NCI-H226 (cell line): Measurements from ENCODE around the gene PERCC1.
"Not testable (repeated sequence)": the region's sequence is repeated elsewhere in the genome, so short reads cannot be mapped to it uniquely, and the experiment has no call there.

Experiments used
- DNase-seq: peaks from one replicate; pipeline ENCODE4 v3.0.0-alpha.2; 2015

Gene PERCC1

GRCh38 chr16:1435921-1436697 lies 5.2 kb downstream of the PERCC1 start:
- no peak for DNase-seq

DNA sequence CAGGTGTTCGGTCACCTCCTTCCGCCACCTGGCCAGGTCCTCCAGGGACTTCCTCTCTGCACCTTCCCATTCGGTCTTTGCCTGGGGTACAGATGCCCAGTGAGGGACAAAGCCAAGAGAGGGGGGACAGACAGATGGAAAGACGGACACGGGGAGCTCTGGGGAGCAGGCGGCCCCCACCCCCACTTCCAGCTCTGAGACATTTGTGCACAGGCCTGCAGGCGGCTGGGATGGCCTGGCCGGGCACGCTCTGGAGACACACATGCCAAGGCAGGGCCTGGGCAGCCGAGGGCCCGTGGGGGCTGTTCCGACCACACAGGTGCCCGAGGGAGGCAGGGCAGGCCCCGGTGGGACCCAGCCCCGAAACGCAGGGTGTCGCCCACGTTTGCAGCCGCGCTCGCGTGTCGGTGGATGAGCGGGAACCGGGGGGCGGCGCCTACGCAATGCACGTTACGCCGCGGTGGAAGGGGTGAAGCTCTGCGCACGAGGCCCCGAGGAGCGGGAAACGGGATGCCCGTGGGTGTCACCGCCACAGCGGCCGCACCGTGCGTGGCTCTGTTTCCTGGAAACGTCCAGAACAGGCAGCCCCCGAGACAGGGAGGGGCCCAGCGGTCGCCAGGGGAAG lies 6.0 kb downstream of the PERCC1 start:
- DNase-seq = no peak

DNA sequence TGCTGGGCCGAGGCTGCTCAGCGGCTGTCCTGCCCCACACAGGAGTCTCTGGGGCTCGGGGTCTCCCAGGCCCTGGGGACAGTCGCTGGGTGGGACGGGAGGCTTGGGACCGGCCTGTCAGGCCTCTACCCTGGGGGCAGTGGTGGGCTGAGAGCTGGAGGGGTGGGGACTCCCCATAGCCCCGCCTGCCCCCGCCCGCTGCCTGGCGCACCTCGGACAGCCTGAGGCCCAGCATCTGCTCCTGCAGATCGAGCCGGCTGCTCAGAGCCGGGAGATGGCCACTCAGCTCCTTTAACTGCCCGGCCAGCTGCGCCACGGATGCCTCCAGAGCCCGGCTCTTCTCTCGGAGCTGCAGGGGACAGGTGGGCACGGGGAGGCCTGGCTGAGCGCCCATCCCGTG lies 6.7 kb downstream of the PERCC1 start:
- no peak for DNase-seq

DNA sequence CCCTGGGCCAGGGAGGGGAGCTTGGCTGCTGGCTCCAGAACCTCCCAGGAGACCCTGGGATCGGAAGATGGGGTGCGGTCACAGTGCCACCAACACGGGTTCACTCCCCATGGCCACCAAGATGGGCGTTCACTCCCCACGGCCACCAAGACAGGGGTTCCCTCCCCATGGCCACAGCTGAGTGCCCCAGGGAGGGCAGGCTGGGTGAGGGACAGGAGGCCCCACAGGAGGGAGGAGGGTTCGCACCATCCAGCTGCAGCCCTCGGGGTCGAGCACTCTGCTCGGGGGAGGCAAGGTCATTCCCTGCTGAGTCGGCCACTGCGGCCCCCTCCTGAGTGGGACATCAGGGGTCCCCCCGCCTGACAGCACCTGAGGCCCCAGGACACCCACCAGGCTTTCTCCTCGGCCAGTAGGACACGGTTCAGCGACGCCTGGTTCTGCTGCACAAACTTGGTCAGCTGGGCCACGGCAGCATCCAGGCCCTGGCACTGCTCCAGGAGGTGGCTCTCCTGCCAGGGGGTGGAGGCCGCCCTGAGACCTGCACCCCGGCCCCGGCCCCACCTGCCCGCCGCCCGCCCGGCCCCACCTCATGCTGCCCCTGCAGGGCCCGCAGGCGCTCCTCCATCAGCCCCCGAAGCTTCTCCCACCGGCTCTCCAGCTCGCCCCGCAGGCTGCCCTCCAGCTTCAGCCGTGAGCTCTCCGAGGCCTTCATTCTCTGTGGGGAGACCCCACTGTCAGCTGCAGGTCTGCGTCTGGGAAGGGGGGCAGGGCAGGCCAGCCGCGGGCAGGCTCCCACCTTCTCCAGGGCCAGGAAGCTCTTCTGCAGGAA lies 7.6 kb downstream of the PERCC1 start:
- DNase-seq = no peak

GRCh38 chr16:1439058-1439698 lies 8.3 kb downstream of the PERCC1 start:
- no peak for DNase-seq

GRCh38 chr16:1439699-1440074 lies 8.8 kb downstream of the PERCC1 start:
- DNase-seq = not testable (repeated sequence)

- no peak for DNase-seq
Observed at GRCh38 chr16:1441391-1441829, 10.5 kb downstream of the PERCC1 start.

DNA sequence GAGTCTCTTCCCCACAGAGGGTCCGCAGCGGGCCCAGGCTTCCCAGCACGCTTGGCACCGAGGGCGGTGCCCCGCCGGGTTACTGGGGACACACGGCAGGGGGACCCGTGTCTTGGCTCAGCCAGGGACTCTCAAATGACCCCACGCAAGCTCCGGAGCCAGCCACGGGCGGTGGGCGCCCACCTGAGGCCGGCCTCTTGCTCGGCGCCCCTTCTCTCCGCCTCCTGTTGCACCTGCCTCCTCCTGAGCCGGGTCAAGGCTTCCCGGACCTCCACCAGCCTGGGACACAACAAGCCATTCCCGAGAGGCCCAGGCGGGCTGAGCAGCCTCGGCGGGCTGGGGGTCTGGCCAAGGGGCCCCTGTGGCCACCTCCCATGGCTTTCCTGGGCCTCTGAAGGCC lies 11.8 kb downstream of the PERCC1 start:
- DNase-seq = no peak

GRCh38 chr16:1443403-1443973 lies 12.6 kb downstream of the PERCC1 start:
- no peak for DNase-seq

DNA sequence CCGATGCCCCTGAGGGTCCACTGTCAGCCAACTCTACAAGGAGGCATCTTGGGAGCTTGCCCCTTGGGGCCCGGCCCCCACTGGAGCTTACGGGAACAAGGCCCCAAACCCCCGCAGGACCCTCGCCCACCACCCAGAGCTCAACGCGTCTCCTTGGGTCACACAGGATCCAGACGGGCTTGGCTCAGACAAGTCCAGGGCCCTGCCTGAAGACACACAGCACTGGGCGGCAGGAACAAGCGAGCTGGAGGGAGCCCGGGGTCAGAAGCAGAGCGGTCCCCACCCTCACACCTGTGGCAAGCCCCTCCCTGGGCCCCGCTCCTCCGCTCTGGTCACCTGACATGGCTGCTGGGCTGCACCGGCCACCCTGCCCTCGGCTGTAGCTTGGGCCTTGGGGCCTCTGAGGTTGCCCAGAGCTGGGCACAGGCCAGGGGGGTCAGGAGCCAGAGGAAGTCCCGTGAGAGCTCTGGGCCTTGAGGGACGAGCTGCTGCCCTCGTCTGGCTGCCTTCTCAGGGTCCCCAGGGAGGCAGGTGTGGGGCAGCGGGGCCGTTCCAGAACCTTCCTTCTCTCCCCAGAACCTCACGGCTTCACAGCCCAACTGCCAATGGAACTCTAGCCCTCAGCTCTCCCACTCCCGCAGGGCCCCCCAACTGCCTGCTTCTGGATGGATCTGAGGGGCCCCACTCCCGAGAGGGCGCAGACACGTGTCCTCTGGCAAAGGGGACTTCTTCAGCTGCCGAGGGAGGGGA lies 13.3 kb downstream of the PERCC1 start, which contains the start of gene CCDC154:
TSS of gene CCDC154 (minus strand) at position 577 of the 750 bp plus-strand sequence. CDS start at position 343, 234 bp downstream.
- no peak for DNase-seq

DNA sequence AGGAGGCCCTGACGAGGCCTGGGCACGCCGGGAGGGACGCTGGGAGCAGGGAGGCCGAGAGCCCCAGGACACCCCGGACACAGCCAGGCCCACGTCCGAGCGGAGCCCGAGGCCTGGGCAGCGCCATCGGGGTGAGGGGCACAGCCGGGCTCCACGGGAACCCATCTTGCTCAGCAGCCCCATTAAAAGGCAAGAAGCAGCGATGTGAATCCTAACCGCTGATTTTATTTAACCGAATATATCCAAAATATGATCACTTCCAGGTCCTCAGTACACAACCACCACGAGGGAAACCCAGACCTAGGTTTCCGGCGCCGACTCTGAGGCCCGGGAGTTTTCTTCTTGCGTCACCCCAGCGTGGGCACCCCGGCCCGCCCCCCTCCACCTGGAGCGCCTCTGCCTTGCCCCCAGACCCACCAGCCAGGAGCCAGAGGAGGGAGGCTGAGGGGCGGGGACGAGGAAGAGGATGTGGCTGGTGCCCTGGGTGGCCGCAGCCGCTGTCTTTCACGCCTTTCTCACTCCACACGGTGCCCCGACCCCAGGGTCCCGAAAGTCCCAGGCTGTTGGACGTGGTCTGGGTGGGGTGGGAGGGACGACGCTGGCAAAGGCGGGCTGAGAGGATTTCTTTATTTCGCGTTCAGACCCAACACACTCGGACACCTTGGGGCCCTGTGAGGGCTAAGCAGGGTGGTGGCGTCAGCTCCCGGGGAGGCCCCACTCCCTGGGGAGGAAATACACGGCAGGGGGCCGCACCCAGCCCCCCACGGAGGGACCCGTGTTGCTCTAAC lies 14.0 kb downstream of the PERCC1 start:
- no peak for DNase-seq

DNA sequence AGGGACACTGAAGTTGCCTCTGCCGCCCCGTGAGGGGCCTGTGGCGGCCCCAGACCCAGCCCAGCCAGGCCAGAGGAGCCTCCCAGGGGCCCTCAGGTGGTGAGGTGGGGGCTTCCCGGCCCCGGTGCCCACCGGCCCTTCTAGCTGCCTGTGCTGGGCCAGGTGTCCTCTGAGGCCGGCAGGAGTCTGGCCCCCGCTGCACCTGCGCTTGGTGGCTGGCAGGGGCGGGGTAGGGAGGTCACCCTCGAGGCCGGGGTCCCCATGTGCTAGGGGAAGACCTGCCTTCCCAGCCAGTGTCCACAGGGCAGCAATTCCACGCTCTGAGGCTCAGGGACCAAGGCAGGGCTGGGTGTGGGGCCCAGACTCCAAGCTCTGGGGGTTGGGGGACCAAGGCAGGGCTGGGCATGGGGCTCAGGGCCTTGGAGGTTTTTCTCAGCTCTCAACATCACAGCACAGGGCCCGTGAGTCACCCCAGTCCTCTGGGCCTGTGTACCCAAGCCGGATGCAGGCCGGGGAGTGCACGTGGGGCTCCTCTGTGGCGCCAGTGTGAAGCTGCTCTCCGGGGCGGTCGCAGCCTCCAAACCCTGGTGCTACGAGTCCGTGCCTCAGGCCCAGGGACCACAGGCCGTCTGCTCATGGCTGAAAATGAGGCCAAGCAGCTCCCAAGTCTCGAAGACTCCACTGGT lies 14.8 kb downstream of the PERCC1 start:
- DNase-seq = no peak

- DNase-seq = no peak
Observed at GRCh38 chr16:1446296-1447080, 15.6 kb downstream of the PERCC1 start.

GRCh38 chr16:1447965-1448364 lies 17.1 kb downstream of the PERCC1 start:
- no peak for DNase-seq

GRCh38 chr16:1448536-1449116 lies 17.7 kb downstream of the PERCC1 start:
- DNase-seq = no peak

GRCh38 chr16:1449201-1449788 lies 18.4 kb downstream of the PERCC1 start:
- no peak for DNase-seq

GRCh38 chr16:1450218-1450617 lies 19.3 kb downstream of the PERCC1 start:
- no peak for DNase-seq

GRCh38 chr16:1450841-1451240 lies 20.0 kb downstream of the PERCC1 start:
- DNase-seq = no peak
